SK-N-MC (cell line): ENCODE measurements around the gene RIC3.

ENCODE experiments used
- DNase-seq: peaks from one replicate; pipeline ENCODE4 v3.0.0-alpha.2; 2011; ENCODE audit warnings: low read depth, low spot score
- H3K27ac ChIP-seq: fragments of 200-600 bp; sonication (generic); 2 replicates; pipeline ENCODE4 v1.5.1; 2016; ENCODE audit warnings: mixed run types
- H3K36me3 ChIP-seq: fragments of 200-600 bp; sonication (generic); 2 replicates; pipeline ENCODE4 v1.6.1; 2017; ENCODE audit warnings: antibody characterized with exemption, low read length, mixed read lengths; ENCODE audit not compliant: insufficient read depth
- H3K4me3 ChIP-seq: fragments of 200-600 bp; sonication (generic); 2 replicates; pipeline ENCODE4 v1.5.1; 2016
- H3K9ac ChIP-seq: fragments of 200-600 bp; sonication (generic); 2 replicates; pipeline ENCODE4 v1.8.0; 2017; ENCODE audit warnings: mixed run types, mixed read lengths; ENCODE audit not compliant: insufficient read length
- H3K9me3 ChIP-seq: fragments of 200-600 bp; sonication (generic); 2 replicates; pipeline ENCODE4 v1.6.1; 2017; ENCODE audit warnings: low read depth, mild to moderate bottlenecking, antibody characterized with exemption, low read length, moderate library complexity, mixed read lengths
- EZH2 ChIP-seq: fragments of 200-600 bp; sonication (generic); IDR thresholded peaks from one replicate; pipeline ENCODE4 v1.6.1; 2017; ENCODE audit warnings: antibody characterized with exemption
- FOXP2 ChIP-seq: optimal IDR thresholded peaks from 2 replicates; pipeline ENCODE3; 2011; ENCODE audit warnings: mild to moderate bottlenecking, moderate library complexity; ENCODE audit not compliant: insufficient read depth; ENCODE audit errors: extremely low read length, control extremely low read depth
- POLR2AphosphoS5 ChIP-seq: IDR thresholded peaks from 2 replicates; pipeline ENCODE4 v1.6.1; 2012; ENCODE audit warnings: mild to moderate bottlenecking, low read depth, low read length, borderline replicate concordance

Gene RIC3

GRCh38 chr11:8059030-8059429 lies 109.8 kb downstream of the RIC3 start:
- H3K36me3 ChIP-seq, result no peaks in the 10 kb centered on the region
- no peak overlapping the region for H3K27ac ChIP-seq
- no peak for DNase-seq
- H3K4me3 ChIP-seq, result no peak overlapping the region
- TF ChIP-seq EZH2 (no peak), POLR2AphosphoS5 (no peak), FOXP2 (no peak)
- H3K9ac ChIP-seq, result no peak overlapping the region
- no peaks in the 10 kb centered on the region for H3K9me3 ChIP-seq

DNA sequence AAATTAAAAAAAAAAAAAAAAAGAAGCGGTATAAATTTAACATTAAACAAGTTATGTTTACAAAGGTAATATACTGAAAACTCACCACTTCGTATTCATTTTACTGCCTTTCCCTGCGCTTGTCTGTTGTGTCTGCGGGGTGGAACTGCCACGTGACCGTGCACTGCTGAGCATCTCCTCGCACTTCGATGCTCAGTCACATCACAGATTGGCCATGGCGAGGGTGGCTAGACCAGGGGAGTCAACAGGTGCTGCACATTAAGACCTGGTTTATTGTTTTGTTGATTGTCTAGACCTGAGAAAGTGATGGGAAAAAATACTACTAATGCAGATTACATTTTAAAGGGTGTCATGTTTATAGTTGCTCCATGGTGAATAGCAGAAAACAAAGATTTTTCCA lies 110.6 kb downstream of the RIC3 start:
- no peak overlapping the region for H3K4me3 ChIP-seq
- no peak overlapping the region for H3K27ac ChIP-seq
- no peaks in the 10 kb centered on the region for H3K36me3 ChIP-seq
- TF ChIP-seq POLR2AphosphoS5 (no peak), FOXP2 (no peak), EZH2 (no peak)
- DNase-seq, result no peak
- no peak overlapping the region for H3K9ac ChIP-seq
- H3K9me3 ChIP-seq, result no peaks in the 10 kb centered on the region

DNA sequence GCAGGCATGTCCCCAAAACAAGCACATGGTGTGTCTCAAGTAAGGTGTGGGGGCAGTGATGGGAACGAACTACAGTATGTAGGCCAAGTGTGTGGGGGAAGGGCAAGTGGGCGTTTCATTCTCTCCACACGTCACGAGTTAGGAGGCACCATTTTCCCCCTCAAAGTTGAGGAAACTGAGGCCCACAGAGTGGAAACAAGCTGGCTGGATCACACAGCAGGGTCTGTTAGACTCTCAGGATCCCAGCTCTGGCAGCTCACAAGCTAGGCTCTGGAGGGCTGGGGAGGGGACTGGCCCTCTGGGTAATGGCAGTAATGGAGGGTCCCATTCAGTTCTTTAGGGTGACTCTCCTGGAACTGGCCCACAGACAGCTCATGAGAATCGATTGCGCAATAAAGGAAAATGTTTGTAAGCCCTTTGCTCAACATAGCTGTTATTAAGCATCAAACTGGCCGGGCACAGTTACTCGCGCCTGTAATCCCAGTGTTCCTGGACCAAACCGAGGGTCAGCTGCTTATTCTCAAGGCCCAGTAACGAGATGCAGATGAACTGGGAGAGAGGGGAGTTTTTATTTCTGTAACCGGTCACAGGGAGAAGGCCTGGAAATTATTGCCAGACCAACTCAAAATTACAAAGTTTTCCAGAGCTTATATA lies 111.9 kb downstream of the RIC3 start:
- no peak overlapping the region for H3K9ac ChIP-seq
- no peak overlapping the region for H3K27ac ChIP-seq
- H3K4me3 ChIP-seq, result no peak overlapping the region
- DNase-seq, result no peak
- H3K9me3 ChIP-seq, result no peaks in the 10 kb centered on the region
- H3K36me3 ChIP-seq, result no peaks in the 10 kb centered on the region
- TF ChIP-seq FOXP2 (no peak), POLR2AphosphoS5 (no peak), EZH2 (no peak)
